ENCODE data around the gene SARS1.
"Not testable (repeated sequence)": the region's sequence is repeated elsewhere in the genome, so short reads cannot be mapped to it uniquely, and the experiment has no call there.

Gene SARS1

GRCh38 chr1:109275706-109276345 is 62.1 kb downstream of the SARS1 start:
- no peak for DNase-seq (ENCODE audit: low spot score)

- peak; percentile 66 for DNase-seq (ENCODE audit: low spot score)
Measured at GRCh38 chr1:109277434-109278204, 63.9 kb downstream of the SARS1 start.

DNA sequence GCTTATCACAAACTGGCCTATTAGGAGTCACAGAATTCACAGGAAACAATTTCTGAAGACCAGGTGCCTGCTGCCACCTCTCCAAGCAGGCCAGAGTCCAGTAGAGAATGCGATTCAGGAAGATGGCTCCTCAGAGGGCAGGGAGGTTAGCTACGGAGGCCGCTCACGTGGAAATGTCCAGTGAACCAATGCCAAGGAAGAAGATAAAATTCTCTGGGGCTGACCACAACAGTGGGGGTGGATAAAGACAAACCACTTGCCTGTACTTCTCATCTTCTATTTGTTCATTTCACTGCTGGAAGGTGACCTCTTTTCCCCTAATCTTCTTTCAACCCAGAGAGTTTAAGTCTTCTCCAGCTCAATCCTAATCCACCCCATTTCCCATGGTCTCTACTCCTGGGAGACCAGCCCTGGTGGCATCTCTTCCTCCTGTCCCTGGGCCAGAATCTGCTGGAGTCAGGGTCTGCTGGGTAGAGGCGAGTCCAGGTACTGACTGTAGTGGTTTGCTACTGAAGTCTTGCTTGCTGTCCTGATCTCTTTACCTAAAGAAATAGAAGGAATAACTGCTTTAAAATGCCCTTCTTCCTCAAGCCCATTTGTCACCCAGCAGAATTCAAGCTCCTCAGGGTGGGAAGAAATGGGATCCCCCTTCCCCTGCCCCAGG is 66.0 kb downstream of the SARS1 start:
- DNase-seq (ENCODE audit: low spot score), result no peak

- DNase-seq (ENCODE audit: low spot score), result no peak
Measured at GRCh38 chr1:109280862-109281261, 67.1 kb downstream of the SARS1 start.

- no peak for DNase-seq (ENCODE audit: low spot score)
Measured at GRCh38 chr1:109281680-109282496, 68.2 kb downstream of the SARS1 start.

- no peak for DNase-seq (ENCODE audit: low spot score)
Measured at GRCh38 chr1:109282497-109282951, 68.8 kb downstream of the SARS1 start.

GRCh38 chr1:109282952-109283747 is 69.4 kb downstream of the SARS1 start, which contains the start of gene PSRC1:
Gene PSRC1, minus strand, starts transcription at chr1:109283145.
- peak; percentile 90 for DNase-seq (ENCODE audit: low spot score)

DNA sequence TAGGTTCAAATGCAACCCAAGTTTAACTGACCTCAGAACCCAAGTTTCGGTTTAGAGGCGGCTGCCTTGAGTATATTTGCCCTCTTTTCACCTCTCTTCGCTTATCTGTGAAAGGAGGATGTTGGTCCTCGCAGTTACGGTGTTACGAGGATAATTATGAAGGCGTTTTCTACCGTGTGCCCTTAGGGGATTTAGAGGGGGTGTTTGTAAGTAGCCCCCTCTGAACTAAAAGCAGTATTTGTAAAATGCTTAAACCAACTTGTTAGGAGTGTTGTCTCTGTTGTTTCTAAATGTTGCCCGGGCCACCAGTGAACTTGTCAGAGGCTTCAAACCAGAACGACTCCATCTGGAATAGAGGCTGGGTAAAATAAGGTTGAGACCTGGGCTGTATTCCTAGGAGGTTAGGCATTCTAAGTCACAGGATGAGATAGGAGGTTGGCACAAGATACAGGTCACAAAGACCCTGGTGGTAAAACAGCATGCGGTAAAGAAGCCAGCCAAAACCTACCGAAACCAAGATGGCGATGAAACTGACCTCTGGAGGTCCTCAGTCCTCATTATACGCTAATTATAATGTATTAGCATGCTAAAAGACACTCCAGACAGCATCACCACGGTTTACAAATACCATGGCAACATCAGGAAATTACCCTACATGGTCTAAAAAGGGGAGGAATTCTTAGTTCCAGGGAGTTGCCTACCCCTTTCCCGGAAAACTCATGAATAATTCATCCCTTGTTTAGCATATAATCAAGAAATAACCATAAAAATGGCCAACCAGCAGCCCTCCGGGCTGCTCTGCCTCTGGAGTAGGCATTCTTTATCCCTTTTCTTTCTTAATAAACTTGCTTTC is 70.3 kb downstream of the SARS1 start:
- DNase-seq (ENCODE audit: low spot score), result no peak

DNA sequence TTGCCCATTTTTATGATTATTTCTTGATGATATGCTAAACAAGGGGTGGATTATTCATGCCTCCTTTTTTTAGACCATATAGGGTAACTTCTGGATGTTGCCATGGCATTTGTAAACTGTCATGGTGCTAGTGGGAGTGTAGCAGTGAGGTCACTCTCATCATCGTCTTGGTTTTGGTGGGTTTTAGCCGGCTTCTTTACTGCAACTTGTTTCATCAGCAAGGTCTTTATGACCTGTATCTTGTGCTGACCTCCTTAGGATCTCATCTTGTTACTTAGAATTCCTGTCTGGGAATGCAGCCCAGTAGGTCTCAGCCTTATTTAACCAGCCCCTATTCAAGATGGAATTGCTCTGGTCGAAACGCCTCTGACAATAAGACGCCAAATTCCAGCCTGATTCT is 73.0 kb downstream of the SARS1 start:
- DNase-seq (ENCODE audit: low spot score), result not testable (repeated sequence)
